Pancreas (tissue), 10 donors: Measurements from ENCODE around the gene ADRM1. TPM values are rescaled to one million over a fixed set of nuclear protein-coding genes. Genes with fewer than 3 reads are reported as not detected.

Experiments
- ATAC-seq, 4 donors: fragments of 200-7000 bp; cut with Tn5 transposase; one replicate each; pipeline versions ENCODE4 v1.8.0 to v1.9.1; 2020; ENCODE audit warnings: mild to moderate bottlenecking in 4 of 4, moderate library complexity in 4 of 4
- DNase-seq, 6 donors: peaks; one replicate each; pipeline ENCODE4 v3.0.0-alpha.2; 2020
- FAIRE-seq: peaks from 2 replicates; lab custom pipeline; 2012; peaks lifted over from hg19 to GRCh38; lab: Jason Lieb, UNC
- H3K27ac ChIP-seq, 4 donors: fragments of 200-600 bp; sonication (generic); 1 replicate in 3 of 4; 2 replicates in 1 of 4; pipeline versions ENCODE4 v1.5.0 to v1.8.0; 2020
- H3K27me3 ChIP-seq, 4 donors: fragments of 200-600 bp; one replicate each; pipeline ENCODE4 v1.8.0; 2021
- H3K36me3 ChIP-seq, 3 donors: fragments of 200-600 bp; sonication (generic) in 1 of 3; one replicate each; pipeline versions ENCODE4 v1.5.0 to v1.8.0; 2020 to 2021
- H3K4me1 ChIP-seq, 3 donors: fragments of 200-600 bp; one replicate each; pipeline ENCODE4 v1.8.0; 2021
- H3K4me3 ChIP-seq, 4 donors: fragments of 200-600 bp; sonication (generic) in 2 of 4; one replicate each; pipeline versions ENCODE4 v1.5.0 to v1.8.0; 2020 to 2021
- H3K9me3 ChIP-seq, 4 donors: fragments of 200-600 bp; one replicate each; pipeline ENCODE4 v1.8.0; 2021
- WGBS, 2 donors: extraction: QIAGEN DNeasy Blood & Tissue Kit; methylation state at CpG; one replicate each; pipeline ENCODE4 v1.1.7; 2013; 5-methylcytosine and 5-hydroxymethylcytosine counted together
- intact Hi-C, 3 donors: fragments of 100-400 bp; cut with DNase I; formaldehyde crosslinking; loops; one replicate each; pipeline versions ENCODE4 v1.11.1 to v1.14.2; 2022
- polyA plus RNA-seq, 2 donors: library from polyadenylated mRNA; stranded (reverse); fragments of 200-250 nt; gene quantifications; one replicate each; pipeline ENCODE4 v1.2.3, GENCODE V29; 2013
- total RNA-seq, 6 donors: library from RNA; stranded (reverse); fragmentation: NEBNext Ultra II Directional in 4 of 6; extraction: Animal tissue kit (Norgen Biotek cat#: 25700) in 4 of 6; gene quantifications; one replicate each; pipeline versions ENCODE4 v1.2.1 to v1.2.4, GENCODE V29; 2021 to 2023
- TF ChIP-seq, protein P1 (sequence below), 4 donors: fragments of 200-600 bp; sonication (generic) in 3 of 4; IDR thresholded peaks; one replicate each; pipeline versions ENCODE4 v1.5.0 to v1.8.0; 2021; ENCODE audit warnings: antibody characterized with exemption in 4 of 4
- donor health status: healthy with polysubstance abuse.
- donor health status: DM: no; HTN: no; CAD: no; lungs with moderate emphysema.
- donor health status: DM: no; HTN: no; CAD: no.
- donor health status: control.
- donor health status: control.
- donor health status: Bipolar disorder and iron deficiency.
- donor health status: DM: yes; HTN: yes; CAD: no.
- donor health status: DM: no; HTN: no; CAD: no.
- donor health status: DM: no; HTN: no; CAD: no.
- donor health status: DM: yes; HTN: yes; CAD: no.

ADRM1 gene
- total and polyA plus RNA-seq, 8 donors: 33.3 to 76.0 (median 41.7) TPM

DNA sequence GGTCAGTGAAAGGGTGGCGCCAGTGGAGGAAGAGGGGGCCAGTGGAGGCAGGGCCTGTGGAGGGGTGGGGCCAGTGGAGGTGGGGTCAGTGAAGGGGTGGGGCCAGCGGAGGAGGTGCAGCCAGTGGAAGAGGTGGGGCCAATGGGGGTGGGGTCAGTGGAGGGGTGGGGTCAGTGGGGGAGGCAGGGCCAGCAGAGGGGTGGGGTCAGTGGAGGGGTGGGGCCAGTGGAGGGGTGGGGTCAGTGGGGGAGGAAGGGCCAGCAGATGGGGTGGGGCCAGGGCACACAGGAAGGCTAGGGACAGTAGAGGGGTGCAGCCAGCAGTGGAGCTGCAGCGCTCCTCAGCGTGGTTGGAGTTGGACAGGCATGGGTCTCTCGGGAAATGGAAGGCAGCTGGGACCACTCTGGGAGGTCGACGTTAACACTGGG is 18.7 kb downstream of the ADRM1 start:
- H3K36me3 ChIP-seq: peaks cover 3 to 24% (median 4%) of the 10 kb centered on the region in 3 donors
- WGBS, 2 donors: 91% methylated on average over 7 of the region's 7 CpGs
- intact Hi-C loops: no loop called here

DNA sequence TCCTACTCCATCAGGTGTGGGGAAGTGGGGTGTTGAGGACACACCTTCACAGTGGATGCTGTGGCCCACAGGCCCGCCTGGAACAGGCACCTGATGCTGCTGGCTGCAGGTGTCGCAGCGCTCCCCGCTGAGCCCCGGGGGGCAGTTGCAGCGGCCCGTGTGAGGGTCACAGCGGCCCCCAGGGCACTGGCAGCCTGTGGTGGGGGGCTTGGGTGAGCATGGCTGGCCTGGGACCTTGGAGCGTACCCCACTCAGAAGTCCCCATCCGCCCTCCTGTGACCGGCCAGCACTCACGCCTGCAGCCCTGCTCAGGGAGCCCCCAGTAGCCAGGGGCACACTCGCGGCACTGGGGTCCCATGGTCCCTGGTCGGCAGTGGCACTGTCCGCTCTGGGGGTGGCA is 19.2 kb downstream of the ADRM1 start:
- Histone ChIP-seq H3K4me1 (no peaks in the 10 kb centered on the region), H3K9me3 (no peaks in the 10 kb centered on the region), H3K27ac (no peak overlapping the region), H3K36me3 (peaks cover 3 to 22% (median 4%) of the 10 kb centered on the region in 3 donors), H3K4me3 (no peak overlapping the region), H3K27me3 (no peaks in the 10 kb centered on the region)
- no peak for FAIRE-seq
- WGBS, 2 donors: 96 to 98% methylated on average over 16 of the region's 16 CpGs
- TF ChIP-seq, protein P1, sequence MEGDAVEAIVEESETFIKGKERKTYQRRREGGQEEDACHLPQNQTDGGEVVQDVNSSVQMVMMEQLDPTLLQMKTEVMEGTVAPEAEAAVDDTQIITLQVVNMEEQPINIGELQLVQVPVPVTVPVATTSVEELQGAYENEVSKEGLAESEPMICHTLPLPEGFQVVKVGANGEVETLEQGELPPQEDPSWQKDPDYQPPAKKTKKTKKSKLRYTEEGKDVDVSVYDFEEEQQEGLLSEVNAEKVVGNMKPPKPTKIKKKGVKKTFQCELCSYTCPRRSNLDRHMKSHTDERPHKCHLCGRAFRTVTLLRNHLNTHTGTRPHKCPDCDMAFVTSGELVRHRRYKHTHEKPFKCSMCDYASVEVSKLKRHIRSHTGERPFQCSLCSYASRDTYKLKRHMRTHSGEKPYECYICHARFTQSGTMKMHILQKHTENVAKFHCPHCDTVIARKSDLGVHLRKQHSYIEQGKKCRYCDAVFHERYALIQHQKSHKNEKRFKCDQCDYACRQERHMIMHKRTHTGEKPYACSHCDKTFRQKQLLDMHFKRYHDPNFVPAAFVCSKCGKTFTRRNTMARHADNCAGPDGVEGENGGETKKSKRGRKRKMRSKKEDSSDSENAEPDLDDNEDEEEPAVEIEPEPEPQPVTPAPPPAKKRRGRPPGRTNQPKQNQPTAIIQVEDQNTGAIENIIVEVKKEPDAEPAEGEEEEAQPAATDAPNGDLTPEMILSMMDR (IDR thresholded peaks at IDR 0.05): no peak
- intact Hi-C loops: no loop called here
- no peak for ATAC-seq
- DNase-seq: peak in 2 of 6 donors; percentile 32 to 79

More for the DNA sequence above, 18.7 kb downstream of the ADRM1 start:
- Histone ChIP-seq H3K27me3 (no peaks in the 10 kb centered on the region), H3K27ac (no peak overlapping the region), H3K4me3 (no peak overlapping the region), H3K9me3 (no peaks in the 10 kb centered on the region), H3K4me1 (no peaks in the 10 kb centered on the region)
- peak in 2 of 4 donors; percentile 14 to 34 for ATAC-seq
- TF ChIP-seq, protein P1 (IDR thresholded peaks at IDR 0.05): no peak
- DNase-seq: peak in 2 of 6 donors; percentile 25 to 46
- FAIRE-seq: no peak

GRCh38 chr20:62322492-62323041 is 19.8 kb downstream of the ADRM1 start:
- Histone ChIP-seq H3K4me1 (no peaks in the 10 kb centered on the region), H3K27ac (no peak overlapping the region), H3K4me3 (no peak overlapping the region), H3K27me3 (no peaks in the 10 kb centered on the region), H3K9me3 (no peaks in the 10 kb centered on the region), H3K36me3 (peaks cover 0 to 22% (median 3%) of the 10 kb centered on the region in 3 donors)
- DNase-seq: peak in 2 of 6 donors; percentile 38 to 76
- 89 to 92% methylated on average over 16 of the region's 16 CpGs for WGBS, 2 donors
- TF ChIP-seq, protein P1 (IDR thresholded peaks at IDR 0.05): no peak
- FAIRE-seq: no peak
- no peak for ATAC-seq
- intact Hi-C loops: no loop called here

GRCh38 chr20:62323146-62323979 is 20.6 kb downstream of the ADRM1 start:
- no peaks in the 10 kb centered on the region for H3K4me1 ChIP-seq
- no peak for FAIRE-seq
- TF ChIP-seq, protein P1 (IDR thresholded peaks at IDR 0.05): no peak
- no peak overlapping the region for H3K27ac ChIP-seq
- ATAC-seq: no peak
- no peak overlapping the region for H3K4me3 ChIP-seq
- intact Hi-C loops: no loop called here
- H3K36me3 ChIP-seq: peaks cover 0 to 30% (median 3%) of the 10 kb centered on the region in 3 donors
- DNase-seq: peak in 2 of 6 donors; percentile 24 to 78
- WGBS, 2 donors: 92 to 95% methylated on average over 43 to 52 of the region's 52 CpGs
- no peaks in the 10 kb centered on the region for H3K9me3 ChIP-seq
- no peaks in the 10 kb centered on the region for H3K27me3 ChIP-seq
